ENCODE measurements around the gene UNC50. TPM values are rescaled to one million over a fixed set of nuclear protein-coding genes. Genes with fewer than 3 reads are reported as not detected.

Gene UNC50
- total RNA-seq, 1 donor from 2014 or later: 41.8 TPM

GRCh38 chr2:98634406-98635092 lies 26.2 kb downstream of the UNC50 start:
- peaks cover 6% of the 10 kb centered on the region for H3K4me1 Mint-ChIP-seq (ENCODE audit: low read depth)

GRCh38 chr2:98637401-98638147 lies 29.2 kb downstream of the UNC50 start:
- Mint-ChIP-seq H3K27ac (ENCODE audit: unreplicated experiment) (no peak overlapping the region), H3K9me3 (ENCODE audit: low read depth) (no peaks in the 10 kb centered on the region), H3K4me3 (ENCODE audit: unreplicated experiment) (no peak overlapping the region), H3K4me1 (ENCODE audit: low read depth) (peaks cover 6% of the 10 kb centered on the region), H3K36me3 (ENCODE audit: low read depth) (peaks cover 1% of the 10 kb centered on the region), H3K27me3 (ENCODE audit: low read depth) (no peaks in the 10 kb centered on the region)
- DNase-seq (ENCODE audit: low spot score): no peak
- no peak for TF ChIP-seq CTCF (IDR thresholded peaks at IDR 0.05)

More at GRCh38 chr2:98634406-98635092, 26.2 kb downstream of the UNC50 start:
- Mint-ChIP-seq H3K27me3 (ENCODE audit: low read depth) (no peaks in the 10 kb centered on the region), H3K9me3 (ENCODE audit: low read depth) (no peaks in the 10 kb centered on the region), H3K4me3 (ENCODE audit: unreplicated experiment) (no peak overlapping the region), H3K27ac (ENCODE audit: unreplicated experiment) (no peak overlapping the region), H3K36me3 (ENCODE audit: low read depth) (peaks cover 1% of the 10 kb centered on the region)
- peak; percentile 57 for TF ChIP-seq CTCF (IDR thresholded peaks at IDR 0.05)
- no peak for DNase-seq (ENCODE audit: low spot score)

GRCh38 chr2:98643496-98644100 lies 35.2 kb downstream of the UNC50 start:
- Mint-ChIP-seq H3K27me3 (ENCODE audit: low read depth) (peaks cover 10% of the 10 kb centered on the region), H3K9me3 (ENCODE audit: low read depth) (no peaks in the 10 kb centered on the region), H3K27ac (ENCODE audit: unreplicated experiment) (no peak overlapping the region), H3K36me3 (ENCODE audit: low read depth) (no peaks in the 10 kb centered on the region), H3K4me3 (ENCODE audit: unreplicated experiment) (no peak overlapping the region), H3K4me1 (ENCODE audit: low read depth) (no peaks in the 10 kb centered on the region)
- no peak for TF ChIP-seq CTCF (IDR thresholded peaks at IDR 0.05)
- no peak for DNase-seq (ENCODE audit: low spot score)

- H3K9me3 Mint-ChIP-seq (ENCODE audit: low read depth): no peaks in the 10 kb centered on the region
- no peak overlapping the region for H3K27ac Mint-ChIP-seq (ENCODE audit: unreplicated experiment)
- DNase-seq (ENCODE audit: low spot score): no peak
These were observed 39.2 kb downstream of the UNC50 start for GRCh38 chr2:98647636-98648035.

More at GRCh38 chr2:98647636-98648035, 39.2 kb downstream of the UNC50 start:
- peaks cover 10% of the 10 kb centered on the region for H3K27me3 Mint-ChIP-seq (ENCODE audit: low read depth)
- no peak for TF ChIP-seq CTCF (IDR thresholded peaks at IDR 0.05)
- H3K4me3 Mint-ChIP-seq (ENCODE audit: unreplicated experiment): no peak overlapping the region
- no peaks in the 10 kb centered on the region for H3K36me3 Mint-ChIP-seq (ENCODE audit: low read depth)
- peaks cover 8% of the 10 kb centered on the region for H3K4me1 Mint-ChIP-seq (ENCODE audit: low read depth)

All from chondrocyte (in vitro differentiated cells).